ENCODE results near the gene PLCB1. TPM values are rescaled to one million over a fixed set of nuclear protein-coding genes. Genes with fewer than 3 reads are reported as not detected.

Gene PLCB1
- total RNA-seq, 1 donor = 13.4 TPM

DNA sequence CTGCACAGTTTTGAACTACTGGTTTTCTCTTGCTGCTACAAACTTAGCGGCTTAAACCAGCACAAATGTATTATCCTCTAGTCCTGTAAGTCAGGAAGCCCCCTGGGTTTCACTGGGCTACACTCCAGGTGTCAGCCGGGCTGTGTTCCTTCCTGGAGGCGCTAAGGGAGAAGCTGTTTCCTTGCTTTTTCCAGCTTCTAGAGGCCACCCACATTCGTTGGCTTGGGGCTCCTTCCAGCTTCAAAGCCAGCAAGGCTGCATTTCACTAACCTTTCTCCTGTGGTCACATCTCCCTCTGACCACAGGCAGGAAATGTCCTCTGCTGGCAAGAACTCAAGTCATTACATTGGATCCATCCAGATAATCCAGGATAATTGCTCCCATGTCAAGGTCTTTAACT is 586.2 kb downstream of the PLCB1 start:
- no peaks in the 10 kb centered on the region for H3K9me3 ChIP-seq (ENCODE audit: low read depth, low read length)
- H3K4me3 ChIP-seq (ENCODE audit: insufficient read depth, low read length) = no peak overlapping the region
- H4K20me1 ChIP-seq (ENCODE audit: insufficient read depth, low read length) = no peaks in the 10 kb centered on the region
- TF ChIP-seq CTCF (IDR thresholded peaks at IDR 0.05; ENCODE audit: extremely low read depth, low read depth, low read length) = no peak
- peak; percentile 11 for DNase-seq (ENCODE audit: insufficient read length, low spot score, missing footprints)
- H3K4me2 ChIP-seq (ENCODE audit: insufficient read depth, low read length) = no peak overlapping the region
- no peak overlapping the region for H2AFZ ChIP-seq (ENCODE audit: low read length)
- no peaks in the 10 kb centered on the region for H3K27me3 ChIP-seq (ENCODE audit: insufficient read depth, low read length)
- H3K4me1 ChIP-seq (ENCODE audit: insufficient read depth, low read length) = no peaks in the 10 kb centered on the region
- H3K79me2 ChIP-seq (ENCODE audit: insufficient read depth, low read length) = no peaks in the 10 kb centered on the region
- H3K36me3 ChIP-seq (ENCODE audit: insufficient read depth, low read length) = no peaks in the 10 kb centered on the region
- no peak overlapping the region for H3K27ac ChIP-seq (ENCODE audit: low read depth, low read length)

DNA sequence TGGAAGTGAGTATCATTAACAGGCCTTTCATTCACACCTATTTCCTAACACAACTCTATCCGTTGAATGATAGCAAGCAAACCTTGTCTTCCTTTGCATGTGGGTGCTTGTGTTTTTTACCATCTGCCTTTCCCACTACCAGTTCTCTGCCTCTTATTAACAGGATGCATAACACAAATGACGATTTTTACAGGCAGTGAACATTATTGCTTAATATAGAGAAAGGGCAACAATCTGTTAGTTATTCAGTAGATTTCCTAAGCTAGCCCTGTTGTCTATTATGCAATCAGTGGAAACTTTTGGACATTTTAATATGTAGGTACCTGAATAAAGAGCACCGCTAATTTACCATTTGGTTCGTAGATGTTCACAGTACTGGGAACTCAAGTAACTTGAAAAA is 588.0 kb downstream of the PLCB1 start:
- Histone ChIP-seq H3K27me3 (ENCODE audit: insufficient read depth, low read length) (no peaks in the 10 kb centered on the region), H2AFZ (ENCODE audit: low read length) (no peak overlapping the region), H3K4me1 (ENCODE audit: insufficient read depth, low read length) (no peaks in the 10 kb centered on the region), H3K4me3 (ENCODE audit: insufficient read depth, low read length) (no peak overlapping the region), H3K79me2 (ENCODE audit: insufficient read depth, low read length) (no peaks in the 10 kb centered on the region), H3K9me3 (ENCODE audit: low read depth, low read length) (no peaks in the 10 kb centered on the region), H4K20me1 (ENCODE audit: insufficient read depth, low read length) (no peaks in the 10 kb centered on the region), H3K4me2 (ENCODE audit: insufficient read depth, low read length) (no peak overlapping the region), H3K27ac (ENCODE audit: low read depth, low read length) (no peak overlapping the region), H3K36me3 (ENCODE audit: insufficient read depth, low read length) (no peaks in the 10 kb centered on the region)
- no peak for TF ChIP-seq CTCF (IDR thresholded peaks at IDR 0.05; ENCODE audit: extremely low read depth, low read depth, low read length)
- no peak for DNase-seq (ENCODE audit: insufficient read length, low spot score, missing footprints)

- no peaks in the 10 kb centered on the region for H4K20me1 ChIP-seq (ENCODE audit: insufficient read depth, low read length)
- H3K79me2 ChIP-seq (ENCODE audit: insufficient read depth, low read length) = no peaks in the 10 kb centered on the region
- no peaks in the 10 kb centered on the region for H3K4me1 ChIP-seq (ENCODE audit: insufficient read depth, low read length)
- H3K4me2 ChIP-seq (ENCODE audit: insufficient read depth, low read length) = no peak overlapping the region
- TF ChIP-seq CTCF (IDR thresholded peaks at IDR 0.05; ENCODE audit: extremely low read depth, low read depth, low read length) = peak; percentile 85
- no peaks in the 10 kb centered on the region for H3K36me3 ChIP-seq (ENCODE audit: insufficient read depth, low read length)
- H3K4me3 ChIP-seq (ENCODE audit: insufficient read depth, low read length) = no peak overlapping the region
- H2AFZ ChIP-seq (ENCODE audit: low read length) = no peak overlapping the region
- H3K27me3 ChIP-seq (ENCODE audit: insufficient read depth, low read length) = no peaks in the 10 kb centered on the region
- H3K9me3 ChIP-seq (ENCODE audit: low read depth, low read length) = no peaks in the 10 kb centered on the region
- no peak overlapping the region for H3K27ac ChIP-seq (ENCODE audit: low read depth, low read length)
- DNase-seq (ENCODE audit: insufficient read length, low spot score, missing footprints) = peak; percentile 29
Observed at GRCh38 chr20:8721098-8721497, 589.0 kb downstream of the PLCB1 start.

DNA sequence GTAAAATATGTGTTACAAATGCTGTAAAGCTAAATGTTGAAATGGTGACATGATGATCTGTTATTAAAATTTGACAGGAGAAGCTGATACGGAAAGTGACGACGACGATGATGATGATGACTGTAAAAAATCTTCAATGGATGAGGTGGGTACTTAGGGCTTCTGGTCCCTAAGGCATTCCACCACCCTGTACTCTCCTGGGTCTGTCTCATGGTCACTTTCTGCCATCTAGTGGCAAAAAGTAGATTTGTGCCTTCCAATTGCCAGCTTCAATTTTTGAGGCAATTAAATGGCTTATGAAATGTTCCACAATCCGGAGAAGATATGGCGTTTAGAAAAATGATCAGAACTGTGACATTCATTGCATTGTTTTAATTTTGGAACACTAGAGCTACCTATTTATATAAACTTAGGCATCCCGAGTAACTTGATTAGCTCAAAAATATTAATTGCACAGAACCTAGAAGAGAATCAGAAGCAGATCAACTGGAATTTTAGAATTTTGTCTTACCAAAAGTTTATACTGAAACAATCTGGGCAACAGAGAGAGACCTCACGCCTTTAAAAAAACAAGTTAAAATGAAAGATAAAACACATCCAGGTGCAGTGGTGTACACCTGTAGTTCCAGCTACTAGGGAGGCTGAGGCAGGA is 590.3 kb downstream of the PLCB1 start:
- Histone ChIP-seq H3K4me1 (ENCODE audit: insufficient read depth, low read length) (no peaks in the 10 kb centered on the region), H3K4me3 (ENCODE audit: insufficient read depth, low read length) (no peak overlapping the region), H3K9me3 (ENCODE audit: low read depth, low read length) (no peaks in the 10 kb centered on the region), H3K4me2 (ENCODE audit: insufficient read depth, low read length) (no peak overlapping the region), H3K27ac (ENCODE audit: low read depth, low read length) (no peak overlapping the region), H4K20me1 (ENCODE audit: insufficient read depth, low read length) (no peaks in the 10 kb centered on the region), H3K79me2 (ENCODE audit: insufficient read depth, low read length) (no peaks in the 10 kb centered on the region), H3K36me3 (ENCODE audit: insufficient read depth, low read length) (no peaks in the 10 kb centered on the region), H3K27me3 (ENCODE audit: insufficient read depth, low read length) (no peaks in the 10 kb centered on the region), H2AFZ (ENCODE audit: low read length) (no peak overlapping the region)
- TF ChIP-seq CTCF (IDR thresholded peaks at IDR 0.05; ENCODE audit: extremely low read depth, low read depth, low read length) = peak; percentile 85
- peak; percentile 6 for DNase-seq (ENCODE audit: insufficient read length, low spot score, missing footprints)
